T-helper 9 cell (primary cell): Measurements from ENCODE around the gene ZNF784.

ENCODE experiments used
- DNase-seq: peaks from one replicate; pipeline ENCODE4 v3.0.0-alpha.2; 2020

The ZNF784 gene

DNA sequence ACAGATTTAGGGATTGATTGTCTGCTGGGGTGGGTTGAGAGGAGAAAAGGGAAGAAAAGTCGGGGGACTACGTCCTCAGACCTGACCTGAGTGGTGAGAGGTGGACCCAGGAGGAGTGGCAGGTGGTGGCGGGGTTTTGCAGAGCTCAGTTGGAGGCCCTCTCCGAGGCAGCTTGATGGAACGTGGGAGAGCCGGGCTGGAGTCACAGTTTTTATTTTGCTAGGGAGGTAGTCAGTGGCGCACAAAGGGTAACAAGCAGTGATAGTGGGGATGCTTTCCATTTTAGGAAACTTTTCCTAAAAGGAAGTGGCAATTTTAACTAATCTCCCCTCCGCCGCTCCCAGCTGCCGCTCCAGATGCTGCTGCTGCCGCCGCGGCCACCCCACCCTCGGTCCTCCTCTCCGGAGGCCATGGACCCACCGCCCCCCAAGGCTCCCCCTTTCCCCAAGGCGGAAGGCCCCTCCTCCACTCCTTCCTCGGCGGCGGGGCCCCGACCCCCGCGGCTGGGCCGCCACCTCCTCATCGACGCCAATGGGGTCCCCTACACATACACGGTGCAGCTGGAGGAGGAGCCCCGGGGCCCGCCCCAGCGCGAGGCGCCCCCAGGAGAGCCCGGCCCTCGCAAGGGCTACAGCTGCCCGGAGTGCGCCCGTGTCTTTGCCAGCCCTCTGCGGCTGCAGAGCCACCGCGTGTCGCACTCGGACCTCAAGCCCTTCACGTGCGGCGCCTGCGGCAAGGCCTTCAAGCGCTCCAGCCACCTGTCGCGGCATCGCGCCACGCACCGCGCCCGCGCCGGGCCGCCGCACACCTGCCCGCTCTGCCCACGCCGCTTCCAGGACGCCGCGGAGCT is 18.0 kb upstream of the ZNF784 start:
- DNase-seq: no peak

DNA sequence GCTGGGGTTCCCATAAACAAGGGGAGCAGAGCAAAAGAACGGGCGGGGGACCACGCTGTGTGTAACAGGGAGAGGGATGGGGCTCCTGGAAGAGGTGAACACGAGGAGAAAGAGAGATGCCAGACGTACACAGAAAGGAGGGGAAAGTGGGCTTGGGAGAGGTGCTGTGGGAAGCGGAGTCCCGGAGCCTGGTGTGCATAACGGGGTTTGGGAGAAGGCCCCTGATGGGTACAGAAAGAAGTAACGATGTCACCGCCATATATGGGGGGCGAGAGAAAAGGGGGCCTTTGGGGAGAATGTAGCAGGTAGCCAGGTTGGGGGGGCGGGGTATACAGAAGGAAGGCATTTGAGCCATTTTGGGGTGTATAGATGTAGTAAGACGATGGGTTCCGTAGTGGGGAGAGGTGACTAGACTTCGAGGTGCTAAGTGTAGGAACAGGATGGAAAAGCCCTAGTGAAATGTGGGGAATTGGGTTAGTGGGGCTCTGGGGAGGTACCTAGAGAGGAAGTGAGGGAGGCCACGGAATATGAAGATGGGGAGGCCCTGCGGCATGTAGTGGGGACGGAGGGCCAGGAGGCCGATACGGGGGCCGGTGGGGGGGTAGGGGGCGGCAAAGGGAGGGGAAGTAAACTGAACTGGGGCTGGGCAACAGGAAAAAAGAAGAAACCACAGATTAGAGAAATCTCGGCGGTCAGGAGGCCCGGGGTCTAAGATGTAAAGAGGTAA is 17.2 kb upstream of the ZNF784 start:
- no peak for DNase-seq

DNA sequence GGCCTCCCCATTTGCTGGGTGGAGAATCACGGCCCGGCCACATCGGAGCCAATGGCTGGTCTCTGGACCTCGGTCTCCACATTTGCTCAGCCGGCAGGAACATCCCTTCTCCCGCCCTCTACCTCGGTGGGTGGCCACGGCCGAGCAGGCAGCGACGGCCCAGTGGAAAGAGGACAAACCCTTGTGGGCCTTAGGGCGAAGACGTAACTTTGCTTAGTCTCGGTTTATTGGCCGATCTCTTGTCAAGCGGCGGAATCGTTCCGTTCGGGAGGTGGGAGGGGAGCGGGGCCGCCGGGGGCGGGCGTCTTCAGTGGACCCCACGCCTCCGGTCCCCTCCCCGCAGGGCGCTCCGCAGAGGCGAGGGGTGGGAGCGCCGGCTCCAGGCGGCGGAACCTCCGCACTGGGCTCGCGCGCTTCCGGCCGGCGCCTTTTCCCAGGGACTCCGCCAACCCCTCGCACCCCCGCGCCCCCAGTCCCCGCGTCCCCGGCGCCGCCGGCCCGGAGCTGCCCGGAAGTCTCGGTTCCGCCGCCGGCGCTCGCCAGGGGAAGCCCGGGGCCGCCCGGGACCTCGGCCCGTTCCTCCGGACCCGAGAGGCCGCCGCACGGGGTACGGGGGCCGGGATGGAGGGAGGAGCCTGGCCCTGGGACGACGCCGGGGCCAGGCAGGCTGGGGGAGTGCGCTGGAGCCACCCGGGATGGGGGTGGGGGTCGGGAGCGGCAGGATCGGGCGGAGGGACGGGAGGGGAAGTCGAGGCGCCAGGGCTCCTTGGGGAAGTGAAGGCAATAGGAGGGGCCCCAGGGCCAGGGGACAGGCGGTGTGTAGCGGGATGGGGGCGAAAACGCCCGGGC is 16.4 kb upstream of the ZNF784 start, which contains the start of gene ZNF580:
ZNF580 (plus strand) TSS at position 426 of the 849 bp plus-strand sequence. CDS start 1,507 bp downstream, outside the sequence.
- peak; percentile 34 for DNase-seq

DNA sequence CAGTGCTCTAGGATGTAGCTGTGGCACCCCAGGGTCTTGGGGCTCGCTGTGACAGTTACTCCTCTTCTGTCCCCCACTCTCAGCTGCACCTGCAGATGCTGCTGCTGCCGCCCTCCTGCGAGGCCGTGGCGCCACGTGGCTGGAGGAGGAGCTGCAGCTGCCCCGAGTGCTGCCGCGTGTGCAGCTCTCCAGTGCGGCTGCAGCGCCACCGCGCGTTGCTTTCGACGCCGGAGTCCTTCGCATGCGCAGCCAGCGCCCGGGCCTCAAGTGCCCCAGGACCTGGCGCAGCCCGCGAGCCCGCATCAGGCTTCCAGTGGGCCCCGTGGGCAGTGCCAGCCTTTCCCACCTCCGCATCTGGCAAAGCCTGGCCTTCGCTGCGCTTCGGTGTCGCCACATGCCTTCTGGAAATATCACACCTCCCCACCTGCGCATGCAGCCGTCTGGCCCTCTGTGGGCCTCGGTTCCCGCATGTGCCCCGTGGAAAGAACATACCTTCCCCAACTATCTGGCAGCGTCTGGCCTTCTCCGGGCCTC is 15.7 kb upstream of the ZNF784 start:
- peak; percentile 54 for DNase-seq

DNA sequence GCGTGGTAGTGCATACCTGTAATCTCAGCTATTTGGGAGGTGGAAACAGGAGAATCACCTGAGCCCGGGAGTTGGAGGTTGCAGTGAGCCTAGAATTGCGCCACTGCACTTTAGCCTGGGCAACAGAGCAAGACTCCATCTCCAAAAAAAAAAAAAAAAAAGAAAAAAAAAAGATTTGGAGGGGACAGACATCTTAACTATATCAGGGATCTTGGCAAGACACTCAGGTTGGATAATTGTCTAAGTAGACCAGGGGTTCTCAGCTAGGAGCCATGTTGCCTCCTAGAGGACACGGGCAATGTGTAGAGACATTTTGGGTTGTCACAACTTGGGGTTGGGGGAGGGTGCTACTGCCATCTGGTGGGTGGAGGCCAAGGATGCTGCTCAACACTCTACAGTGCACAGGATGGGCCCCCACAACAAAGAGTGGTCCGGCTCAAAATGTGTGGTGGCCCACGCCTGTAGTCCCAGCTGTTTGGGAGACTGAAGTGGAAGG is 14.5 kb upstream of the ZNF784 start:
- peak; percentile 46 for DNase-seq

DNA sequence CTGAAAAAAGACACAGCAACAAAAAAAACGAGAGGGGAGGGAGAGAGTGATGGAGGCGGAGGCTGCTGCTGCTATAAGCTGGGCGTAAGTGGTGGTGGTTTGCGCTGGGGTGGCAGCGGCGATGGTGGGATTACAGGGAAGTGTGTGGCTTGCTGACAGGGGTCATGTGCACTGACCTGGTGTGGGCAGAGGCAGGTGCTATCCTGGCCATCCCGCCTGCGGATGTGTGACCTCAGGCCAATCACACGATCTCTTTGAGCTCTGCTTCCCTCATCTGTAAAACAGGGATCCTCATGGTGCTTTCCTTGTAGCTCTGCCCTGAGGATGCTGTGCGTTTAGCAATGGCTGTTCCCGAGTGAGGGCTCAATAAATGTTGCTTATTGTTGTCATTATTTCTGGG is 13.2 kb upstream of the ZNF784 start:
- DNase-seq: no peak

DNA sequence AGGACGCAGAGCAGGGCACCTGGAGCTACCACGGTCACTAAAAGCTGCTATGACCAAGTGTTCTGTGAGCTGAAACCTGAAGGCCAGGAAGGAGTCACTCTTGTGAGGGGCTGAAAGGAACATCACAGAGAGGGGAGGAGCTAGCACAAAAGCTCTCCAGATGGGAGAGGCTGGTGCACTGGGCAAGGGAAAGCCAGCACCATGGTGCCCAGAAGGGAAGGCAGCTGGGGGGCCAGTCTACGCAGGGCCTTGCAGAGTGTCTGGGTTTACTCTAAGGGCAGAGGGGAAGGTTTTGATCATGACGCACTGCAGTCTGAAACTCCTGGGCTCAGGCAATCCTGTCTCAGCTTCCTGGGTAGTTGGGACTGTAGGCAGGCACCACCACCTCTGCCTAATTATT is 12.4 kb upstream of the ZNF784 start:
- DNase-seq: no peak

DNA sequence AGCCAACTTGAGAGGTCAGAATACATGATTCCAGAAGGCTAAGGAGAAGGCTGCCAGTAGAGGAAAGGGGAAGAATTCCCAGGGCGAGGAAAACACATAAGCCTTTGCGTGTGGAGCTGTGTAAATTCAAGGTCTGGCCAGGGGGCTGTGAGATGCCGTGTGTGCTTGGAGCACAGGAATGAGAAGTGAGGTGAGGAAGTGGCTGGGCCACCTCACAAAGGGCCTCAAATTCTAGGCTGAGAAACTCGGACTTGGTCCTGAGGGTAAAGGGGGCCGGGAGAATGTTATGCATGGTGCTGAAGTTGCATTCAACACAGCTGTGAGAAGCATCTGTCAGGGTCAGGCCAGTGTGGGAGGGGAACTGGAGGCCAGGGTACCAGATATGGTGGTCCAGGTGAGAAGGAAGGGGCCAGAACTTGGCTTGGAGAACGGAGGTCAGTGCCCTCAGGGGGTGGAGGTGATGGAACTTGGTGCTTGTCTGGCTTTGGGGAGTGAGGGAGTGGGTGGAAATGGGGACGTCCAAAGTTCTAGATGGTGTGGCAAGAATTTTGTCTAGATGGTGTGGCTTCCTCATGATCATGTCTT is 11.6 kb upstream of the ZNF784 start:
- no peak for DNase-seq

DNA sequence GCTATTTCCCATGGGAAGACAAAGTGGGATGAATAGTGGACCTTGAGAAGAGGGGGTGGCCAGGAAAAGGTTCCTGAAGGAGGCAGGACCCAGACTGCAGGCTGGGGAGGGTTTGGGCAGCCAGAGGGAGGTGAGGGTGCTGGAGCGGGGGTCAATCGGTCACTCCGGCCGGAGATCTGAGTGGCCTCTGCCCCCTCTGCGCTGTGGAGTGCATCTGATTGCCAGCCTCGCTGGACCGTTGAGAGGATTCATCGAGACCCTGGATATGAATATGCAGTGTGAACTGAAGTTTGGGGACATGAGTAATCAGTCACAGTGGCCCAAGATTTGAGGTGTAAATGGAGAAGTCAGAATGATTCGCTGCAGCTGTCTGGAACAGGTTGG is 11.0 kb upstream of the ZNF784 start:
- DNase-seq: no peak

DNA sequence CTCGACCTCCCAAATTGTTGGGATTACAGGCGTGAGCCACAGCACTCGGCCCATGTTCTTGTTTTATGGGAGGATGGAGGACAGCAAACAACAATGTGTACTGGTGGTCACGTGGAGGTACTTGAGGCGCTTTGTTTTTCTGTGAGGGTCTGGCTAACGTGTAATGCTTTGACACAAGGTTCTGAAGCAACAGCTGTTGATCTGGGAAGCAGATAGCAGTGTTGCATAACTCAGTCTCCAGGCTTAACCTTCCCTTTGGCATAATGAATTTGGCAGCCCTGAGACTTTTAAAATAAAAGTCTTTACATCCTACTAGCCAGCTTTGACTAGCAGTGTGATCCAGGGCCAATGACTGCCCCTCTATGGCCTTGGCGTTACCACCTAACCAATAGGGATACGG is 9.5 kb upstream of the ZNF784 start:
- DNase-seq: no peak

DNA sequence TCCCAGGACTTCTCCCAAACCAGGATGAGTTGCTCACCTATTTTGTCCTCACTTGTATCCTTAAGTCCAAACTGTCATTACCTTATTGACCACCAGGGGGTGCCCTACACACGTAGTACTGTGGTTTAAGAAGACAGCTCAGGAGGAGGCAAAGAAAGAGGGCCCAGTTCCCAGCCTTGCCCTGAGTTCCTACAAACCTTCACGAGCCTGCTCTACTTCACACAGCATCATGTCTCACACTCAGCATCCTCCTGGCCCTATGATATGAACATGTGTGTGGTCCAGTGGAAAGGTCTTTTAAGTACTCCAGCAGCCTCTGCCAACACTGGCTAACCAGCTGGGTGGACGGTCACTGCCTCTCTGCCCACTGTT is 8.1 kb upstream of the ZNF784 start:
- DNase-seq: peak; percentile 88

DNA sequence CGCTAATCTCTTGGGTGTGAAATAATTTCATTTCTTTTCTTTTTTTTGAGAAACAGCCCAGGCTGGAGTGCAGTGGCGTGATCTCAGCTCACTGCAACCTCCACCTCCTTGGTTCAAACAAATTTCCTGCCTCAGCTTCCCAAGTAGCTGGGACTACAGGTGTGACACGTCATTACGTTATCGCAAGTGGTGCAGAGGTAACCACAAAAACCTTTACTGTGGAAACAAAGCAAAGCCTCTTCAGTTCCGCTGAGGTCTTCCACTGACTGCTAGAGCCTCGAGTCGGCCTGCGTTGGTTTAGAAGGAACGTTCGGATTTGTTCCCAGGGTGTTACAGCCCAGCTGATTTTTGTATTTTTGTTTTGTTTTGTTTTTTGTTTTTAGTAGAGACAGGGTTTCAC is 2.0 kb upstream of the ZNF784 start:
- peak; percentile 42 for DNase-seq

DNA sequence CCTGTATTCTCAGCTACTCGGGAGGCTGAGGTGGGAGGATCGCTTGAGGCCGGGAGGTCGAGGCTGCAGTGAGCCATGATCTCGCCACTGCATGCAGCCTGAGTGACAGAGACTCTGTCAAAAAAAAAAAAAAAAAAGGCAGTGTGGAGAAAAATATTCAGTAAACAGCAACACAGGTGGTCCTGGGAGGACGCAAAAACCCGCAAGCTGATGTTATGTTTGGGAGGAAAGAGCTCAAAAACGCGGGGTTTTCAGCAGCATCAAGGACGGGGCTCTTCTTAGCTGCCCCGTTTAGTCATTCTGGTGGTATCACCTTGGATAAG is 599 bp upstream of the ZNF784 start:
- no peak for DNase-seq

DNA sequence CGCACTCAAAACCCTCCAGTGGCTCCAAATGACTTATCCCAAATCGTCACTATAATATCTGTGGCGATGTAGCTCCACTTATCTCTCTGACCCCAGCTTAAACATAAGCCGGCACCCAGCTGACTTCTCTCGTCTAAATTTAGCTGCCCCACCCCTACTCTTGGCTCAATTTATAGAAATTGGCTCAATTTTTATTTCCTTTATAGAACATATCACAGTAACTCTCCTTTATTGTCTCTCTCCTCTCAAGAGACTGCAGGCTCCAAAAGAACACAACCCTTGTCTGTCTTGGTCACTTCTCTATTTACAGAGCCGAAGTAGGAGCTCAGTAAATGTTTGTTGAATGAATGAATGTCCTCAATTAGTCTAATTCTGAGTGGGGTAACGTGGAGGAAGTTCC is 805 bp downstream of the ZNF784 start:
- no peak for DNase-seq

DNA sequence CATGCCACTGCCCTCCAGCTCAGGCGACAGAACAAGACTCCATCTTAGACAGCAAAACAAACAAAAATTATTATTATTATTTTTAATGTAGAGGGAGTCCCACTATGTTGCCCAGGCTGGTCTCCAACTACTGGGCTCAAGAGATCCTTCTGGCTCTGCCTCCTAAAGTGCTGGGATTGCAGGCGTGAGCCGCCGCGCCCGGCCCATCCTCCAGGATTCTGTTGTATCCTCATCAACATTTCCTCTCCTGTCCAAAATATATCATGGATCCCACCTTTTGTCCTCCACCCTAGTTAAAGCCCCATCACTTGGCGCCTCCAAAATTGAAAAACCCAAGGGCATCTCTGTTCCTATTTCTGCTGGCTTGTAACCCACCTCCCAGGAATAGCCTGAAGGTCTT is 1.2 kb downstream of the ZNF784 start:
- DNase-seq: no peak

DNA sequence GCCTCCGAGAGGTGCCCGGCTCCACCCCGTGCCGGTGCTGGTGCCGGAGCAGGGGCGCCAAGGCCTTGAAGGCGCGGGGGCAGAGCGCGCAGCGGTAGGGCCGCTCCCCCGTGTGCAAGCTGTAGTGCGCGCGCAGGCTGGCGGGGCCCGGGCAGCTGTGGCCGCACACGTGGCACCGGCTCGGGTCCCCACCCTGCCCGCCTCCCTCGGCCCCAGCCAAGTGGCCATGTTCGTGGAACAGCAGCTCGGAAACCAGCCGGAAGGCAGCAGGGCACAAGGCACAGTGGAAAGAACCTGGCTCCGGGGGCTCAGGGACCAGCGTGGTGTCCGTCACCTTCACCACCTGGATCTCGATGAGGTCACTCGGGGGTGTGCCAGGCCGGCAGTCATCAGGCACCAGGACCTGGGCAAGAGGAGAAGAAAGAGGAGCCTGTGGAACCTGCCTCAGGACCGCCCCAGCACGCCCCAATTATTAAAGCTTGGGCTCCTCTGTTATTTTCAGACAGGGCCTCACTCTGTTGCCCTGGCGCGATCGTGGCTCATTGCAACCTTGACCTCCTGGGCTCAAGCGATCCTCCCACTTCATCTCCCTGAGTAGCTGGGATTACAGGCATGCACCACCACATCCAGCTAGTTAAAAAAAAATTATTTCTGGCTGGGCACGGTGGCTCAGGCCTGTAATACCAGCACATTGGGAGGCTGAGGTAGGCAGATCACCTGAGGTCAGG is 2.0 kb downstream of the ZNF784 start:
- no peak for DNase-seq

DNA sequence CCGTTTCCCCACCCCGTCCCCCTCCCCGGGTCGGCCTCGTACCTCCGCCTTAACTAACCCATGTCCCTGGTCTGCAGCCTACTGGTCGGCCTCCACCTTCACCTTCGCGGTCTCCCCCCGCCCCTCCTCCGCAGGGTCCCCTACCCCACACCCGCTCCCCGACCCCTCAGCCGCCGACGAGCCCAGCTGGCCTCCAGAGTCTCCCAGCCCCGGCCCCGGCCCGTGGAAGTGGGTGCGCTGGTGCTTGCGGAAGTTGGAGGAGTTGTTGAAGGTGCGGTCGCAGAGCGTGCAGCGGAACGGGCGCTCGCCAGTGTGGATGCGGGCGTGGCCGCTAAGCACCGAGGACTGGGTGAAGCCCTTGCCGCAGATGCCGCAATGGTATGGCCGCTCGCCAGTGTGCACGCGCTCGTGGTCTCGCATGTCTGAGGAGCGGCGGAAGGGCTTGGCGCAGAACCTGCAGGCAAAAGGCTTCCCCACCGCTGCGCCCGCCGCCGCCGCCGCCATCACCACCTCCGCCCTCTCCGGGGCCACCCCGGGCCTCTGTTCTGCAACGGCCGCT is 2.6 kb downstream of the ZNF784 start:
- DNase-seq: no peak

DNA sequence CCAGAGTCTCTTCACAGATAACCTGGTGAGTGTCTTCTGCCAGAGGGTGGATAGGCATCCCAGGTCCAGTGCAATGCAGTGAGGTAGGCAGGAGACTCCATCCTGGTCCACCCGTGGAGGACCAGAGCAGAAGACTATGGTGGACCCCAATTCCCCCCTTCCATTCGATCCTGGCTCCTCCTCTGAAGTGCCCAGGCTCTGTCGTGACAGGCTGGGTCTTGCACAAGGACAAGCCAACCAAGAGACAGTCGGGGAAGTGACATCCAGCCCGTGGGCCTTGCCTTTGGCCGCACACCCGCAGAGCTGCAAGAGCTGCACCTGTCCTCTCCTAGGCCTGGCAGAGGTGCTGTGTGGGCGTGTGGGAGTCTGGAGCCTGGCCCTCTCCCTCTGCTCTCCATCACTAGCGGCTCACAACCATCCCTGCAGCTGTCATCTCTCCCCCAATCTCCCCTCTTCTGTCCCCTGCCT is 3.1 kb downstream of the ZNF784 start:
- no peak for DNase-seq

DNA sequence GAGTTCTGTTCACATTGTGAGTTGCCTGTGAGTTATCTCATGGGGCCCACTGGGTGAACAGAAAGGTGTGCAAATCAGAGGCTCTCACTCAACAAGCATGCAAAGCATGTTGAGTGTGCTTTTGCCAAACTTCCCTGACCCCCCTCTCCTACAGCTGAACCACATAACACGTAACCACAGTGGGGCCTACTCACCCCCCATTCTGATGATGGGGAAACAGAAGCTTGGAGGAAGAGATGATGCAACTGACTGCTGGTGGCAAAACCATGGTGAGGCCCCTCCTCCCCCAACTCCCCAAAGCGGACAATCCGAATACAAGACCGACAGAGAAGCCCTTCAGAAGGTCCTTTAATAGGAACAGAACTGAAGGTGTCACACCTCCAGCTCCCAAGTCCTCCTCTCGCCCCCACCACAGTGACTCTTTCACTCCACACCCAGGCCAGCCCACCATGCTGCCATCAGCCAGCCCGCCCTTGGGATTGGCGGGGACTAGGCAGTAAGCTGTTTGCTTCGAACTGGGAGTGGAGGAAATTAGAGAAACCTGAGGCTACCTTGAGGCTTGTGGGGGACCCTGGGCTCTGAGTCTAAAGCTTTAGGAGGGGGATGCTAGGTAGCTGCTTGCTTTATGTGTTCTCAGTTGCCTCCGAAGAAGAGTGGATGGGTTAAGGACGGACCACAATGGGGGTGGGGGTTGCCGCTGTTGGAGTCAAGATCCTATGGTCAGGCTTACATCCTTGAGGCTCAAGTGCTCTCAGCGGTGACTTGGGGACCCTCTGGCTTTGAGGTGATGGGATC is 3.8 kb downstream of the ZNF784 start:
- DNase-seq: no peak

DNA sequence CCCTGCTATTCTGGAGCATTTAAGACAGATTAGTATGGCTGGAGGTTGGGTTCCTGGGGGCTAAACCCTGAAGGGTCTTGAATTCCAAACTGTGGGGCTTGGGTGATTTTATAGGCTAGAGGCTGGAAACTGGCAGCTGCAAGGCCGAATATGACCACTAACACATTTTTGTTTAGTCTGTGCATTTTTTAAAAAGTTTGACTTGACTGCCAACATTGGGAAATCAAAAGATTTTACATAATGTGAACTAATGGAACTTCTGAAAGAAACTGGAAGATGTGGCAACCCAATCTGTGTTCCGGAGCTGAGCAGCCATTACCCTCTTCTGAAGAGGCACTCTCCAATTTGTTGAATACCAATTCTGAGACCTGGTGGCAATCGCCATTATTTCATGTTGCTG is 5.1 kb downstream of the ZNF784 start:
- DNase-seq: no peak

DNA sequence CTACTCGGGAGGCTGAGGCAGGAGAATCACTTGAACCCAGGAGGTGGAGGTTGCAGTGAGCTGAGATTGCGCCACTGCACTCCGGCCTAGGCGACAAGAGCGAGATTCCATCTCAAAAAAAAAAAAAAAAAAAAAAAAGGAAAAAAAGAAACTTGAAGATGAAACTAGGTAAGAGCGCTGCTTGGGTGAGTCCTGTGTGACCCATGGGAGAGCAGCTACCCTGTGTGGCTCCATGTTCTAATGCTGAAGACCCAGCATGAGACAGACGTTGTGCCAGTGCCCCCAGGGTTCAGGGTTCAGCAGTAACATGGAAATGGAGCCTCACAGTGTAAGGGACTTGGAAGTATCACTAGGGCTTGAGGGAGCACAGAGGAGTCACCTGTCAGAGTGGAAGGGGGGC is 5.9 kb downstream of the ZNF784 start:
- no peak for DNase-seq
